Measurements from ENCODE around the gene FRMD4A. TPM values are rescaled to one million over a fixed set of nuclear protein-coding genes. Genes with fewer than 3 reads are reported as not detected.

The FRMD4A gene
- polyA plus RNA-seq, 1 donor (not counting 4 experiments of a cell fraction or from before 2014, with no cell fraction given): 12.9 TPM

DNA sequence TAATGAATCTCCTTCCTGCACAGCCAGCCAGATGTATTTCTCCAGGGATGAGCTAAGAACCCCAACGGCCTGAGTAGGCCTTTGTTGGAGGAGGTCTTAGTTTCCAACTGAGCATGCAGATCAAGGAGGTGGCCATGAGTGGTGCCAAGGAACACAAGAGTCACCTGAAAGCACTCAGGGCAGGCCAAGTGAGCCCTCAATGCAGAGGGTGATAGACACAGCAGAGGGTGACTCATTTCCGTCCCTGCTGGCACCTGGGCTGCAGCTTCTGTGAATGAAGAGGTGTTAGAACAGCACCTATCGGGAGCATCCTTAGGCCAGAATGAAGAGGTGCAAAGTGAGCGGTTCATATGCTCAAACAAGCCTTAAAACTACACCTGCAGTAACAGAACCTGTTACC is 211.8 kb downstream of the FRMD4A start:
- FAIRE-seq: no peak
- no peak for DNase-seq (ENCODE audit: low read depth, low spot score)
- dilution Hi-C loops (cut with MboI; ENCODE audit: extremely low pct_ligation_motif_present, low sequenced_read_pairs): no loop called here
- H3K4me2 ChIP-seq (ENCODE audit: control insufficient read depth, extremely low read depth, insufficient read depth, low read depth, low read length): no peak overlapping the region
- no peaks in the 10 kb centered on the region for H3K36me3 ChIP-seq (ENCODE audit: control insufficient read depth in 2 of 2, extremely low read depth in 1 of 2, insufficient read depth in 2 of 2, low read length in 2 of 2)
- H3K4me3 ChIP-seq (ENCODE audit: control insufficient read depth in 2 of 3, extremely low read depth in 1 of 3, insufficient read depth in 2 of 3, low read depth in 1 of 3, low read length in 3 of 3): no peak overlapping the region
- H3K27me3 ChIP-seq (ENCODE audit: control insufficient read depth, extremely low read depth, insufficient read depth, low read length): no peaks in the 10 kb centered on the region
- H2AFZ ChIP-seq (ENCODE audit: control insufficient read depth, low read length): no peak overlapping the region
- no peak overlapping the region for H3K27ac ChIP-seq (ENCODE audit: control insufficient read depth, insufficient read depth, low read length)
- no peaks in the 10 kb centered on the region for H3K79me2 ChIP-seq (ENCODE audit: control insufficient read depth, insufficient read depth, low read length)
- no peaks in the 10 kb centered on the region for H3K9me1 ChIP-seq (ENCODE audit: control insufficient read depth, extremely low read depth, insufficient read depth, low read length)
- H3K4me1 ChIP-seq (ENCODE audit: control insufficient read depth, extremely low read depth, insufficient read depth, low read length): no peaks in the 10 kb centered on the region
- H3K9ac ChIP-seq (ENCODE audit: control insufficient read depth, extremely low read depth, insufficient read depth, low read length): no peak overlapping the region
- no peaks in the 10 kb centered on the region for H4K20me1 ChIP-seq (ENCODE audit: control insufficient read depth, extremely low read depth, insufficient read depth, low read length)
- H3K9me3 ChIP-seq (ENCODE audit: control insufficient read depth, low read depth, low read length): no peaks in the 10 kb centered on the region
- TF ChIP-seq CTCF (optimal IDR thresholded peaks at IDR 0.05 in 1 of 3, IDR thresholded peaks at IDR 0.05 in 1 of 3, conservative IDR thresholded peaks at IDR 0.05 in 1 of 3; ENCODE audit: extremely low read depth in 1 of 3, insufficient read depth in 2 of 3, low read length in 3 of 3) (no peak), EZH2 (IDR thresholded peaks at IDR 0.05; ENCODE audit: low read length) (no peak)

DNA sequence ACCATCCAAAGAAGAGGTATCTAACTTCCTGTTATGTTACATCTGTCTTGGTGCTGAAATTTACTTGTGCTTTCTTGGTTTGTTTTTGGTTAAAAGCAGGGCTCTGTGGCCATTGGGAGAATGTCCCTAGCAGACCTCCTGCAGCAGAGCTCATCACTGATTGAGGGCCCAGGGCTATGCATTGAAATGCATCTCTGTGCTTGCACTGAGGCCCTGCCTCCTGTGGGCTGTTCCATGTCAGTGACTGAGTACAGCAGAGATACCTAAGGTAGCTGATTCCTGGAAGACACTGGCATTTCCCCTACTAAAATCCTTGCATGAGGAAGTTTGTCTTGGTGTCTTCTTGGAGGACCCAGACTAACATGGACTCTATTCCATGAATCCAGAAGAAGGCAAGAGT is 213.9 kb downstream of the FRMD4A start:
- Histone ChIP-seq H3K27me3 (ENCODE audit: control insufficient read depth, extremely low read depth, insufficient read depth, low read length) (no peaks in the 10 kb centered on the region), H3K9me3 (ENCODE audit: control insufficient read depth, low read depth, low read length) (no peaks in the 10 kb centered on the region), H3K79me2 (ENCODE audit: control insufficient read depth, insufficient read depth, low read length) (no peaks in the 10 kb centered on the region), H3K4me1 (ENCODE audit: control insufficient read depth, extremely low read depth, insufficient read depth, low read length) (no peaks in the 10 kb centered on the region), H3K9me1 (ENCODE audit: control insufficient read depth, extremely low read depth, insufficient read depth, low read length) (no peaks in the 10 kb centered on the region), H3K36me3 (ENCODE audit: control insufficient read depth in 2 of 2, extremely low read depth in 1 of 2, insufficient read depth in 2 of 2, low read length in 2 of 2) (no peaks in the 10 kb centered on the region), H3K9ac (ENCODE audit: control insufficient read depth, extremely low read depth, insufficient read depth, low read length) (no peak overlapping the region), H4K20me1 (ENCODE audit: control insufficient read depth, extremely low read depth, insufficient read depth, low read length) (no peaks in the 10 kb centered on the region), H2AFZ (ENCODE audit: control insufficient read depth, low read length) (no peak overlapping the region), H3K27ac (ENCODE audit: control insufficient read depth, insufficient read depth, low read length) (no peak overlapping the region), H3K4me2 (ENCODE audit: control insufficient read depth, extremely low read depth, insufficient read depth, low read depth, low read length) (no peak overlapping the region), H3K4me3 (ENCODE audit: control insufficient read depth in 2 of 3, extremely low read depth in 1 of 3, insufficient read depth in 2 of 3, low read depth in 1 of 3, low read length in 3 of 3) (no peak overlapping the region)
- dilution Hi-C loops (cut with MboI; ENCODE audit: extremely low pct_ligation_motif_present, low sequenced_read_pairs): no loop called here
- DNase-seq (ENCODE audit: low read depth, low spot score) (no peak), FAIRE-seq (no peak)
- TF ChIP-seq EZH2 (IDR thresholded peaks at IDR 0.05; ENCODE audit: low read length) (no peak), CTCF (optimal IDR thresholded peaks at IDR 0.05 in 1 of 3, IDR thresholded peaks at IDR 0.05 in 1 of 3, conservative IDR thresholded peaks at IDR 0.05 in 1 of 3; ENCODE audit: extremely low read depth in 1 of 3, insufficient read depth in 2 of 3, low read length in 3 of 3) (no peak)
